ENCODE measurements around the gene GPR78.

- no peak for TF ChIP-seq EZH2 (IDR thresholded peaks at IDR 0.05; ENCODE audit: insufficient read depth, poor library complexity, severe bottlenecking)
- no peak for TF ChIP-seq EZH2phosphoT487 (IDR thresholded peaks at IDR 0.05; ENCODE audit: insufficient read depth, low read depth)
Measured at GRCh38 chr4:8578717-8579116, 1.5 kb upstream of the GPR78 start.
